Body of pancreas (tissue), 4 donors: ENCODE data around the gene ADGRB2. TPM values are rescaled to one million over a fixed set of nuclear protein-coding genes. Genes with fewer than 3 reads are reported as not detected.
"Not testable (repeated sequence)": the region's sequence is repeated elsewhere in the genome, so short reads cannot be mapped to it uniquely, and the experiment has no call there.

Experiments used
- ATAC-seq: fragments of 150-250 bp; one replicate; pipeline ENCODE4 v1.9.1; 2016
- DNase-seq, 4 donors: peaks; one replicate each; pipeline ENCODE4 v3.0.0-alpha.2; 2019
- H3K27ac ChIP-seq, 4 donors: fragments of 200-600 bp; sonication (generic); 1 replicate in 3 of 4; 2 replicates in 1 of 4; pipeline versions ENCODE4 v1.5.1 to v1.6.1; 2016 to 2019; ENCODE audit warnings: mild to moderate bottlenecking in 1 of 4, mixed read lengths in 1 of 4, moderate library complexity in 1 of 4
- H3K27me3 ChIP-seq, 2 donors: fragments of 200-600 bp; sonication (generic); one replicate each; pipeline ENCODE4 v1.6.0; 2016; ENCODE audit warnings: mild to moderate bottlenecking in 1 of 2
- H3K36me3 ChIP-seq, 2 donors: fragments of 200-600 bp; sonication (generic); replicated peaks in 1 of 2; 2 replicates each; pipeline ENCODE4 v1.5.1; 2016; ENCODE audit warnings: low read depth in 2 of 2; ENCODE audit not compliant: insufficient read depth in 1 of 2
- H3K4me1 ChIP-seq: fragments of 200-600 bp; sonication (generic); one replicate; pipeline ENCODE4 v1.6.0; 2016
- H3K4me3 ChIP-seq, 2 donors: fragments of 200-600 bp; sonication (generic); 1 replicate in 1 of 2; 2 replicates in 1 of 2; pipeline ENCODE4 v1.5.1; 2016 to 2019
- H3K9me3 ChIP-seq, 3 donors: fragments of 200-600 bp; sonication (generic); 1 replicate in 2 of 3; 2 replicates in 1 of 3; pipeline ENCODE4 v1.5.1; 2016
- POLR2A ChIP-seq, 3 donors: fragments of 450-650 bp; IDR thresholded peaks; one replicate each; pipeline ENCODE4 v1.6.1; 2016; ENCODE audit warnings: antibody characterized with exemption in 3 of 3, mild to moderate bottlenecking in 2 of 3
- WGBS, 2 donors: methylation state at CpG; one replicate each; pipeline ENCODE4 v1.1.5; 2017; 5-methylcytosine and 5-hydroxymethylcytosine counted together
- intact Hi-C: fragments of 100-400 bp; cut with DNase I; formaldehyde crosslinking; loops from one replicate; pipeline ENCODE4 v1.15.1; 2023
- total RNA-seq, 2 donors: library from RNA; depleted of rRNA; stranded (reverse); fragments of >200 nt; gene quantifications; one replicate each; pipeline ENCODE4 v1.1.0, GENCODE V29; 2016
- TF ChIP-seq, protein P1 (sequence below), 7 experiments: fragments of 450-650 bp in 4 of 7; fragments of 200-600 bp in 3 of 7; sonication (generic) in 3 of 7; IDR thresholded peaks; one replicate each; pipeline ENCODE4 v1.5.1; 2016 to 2019; ENCODE audit warnings: antibody characterized with exemption in 7 of 7

The ADGRB2 gene
- total RNA-seq, 2 donors from 2014 or later = 0.26 to 3.0 TPM

DNA sequence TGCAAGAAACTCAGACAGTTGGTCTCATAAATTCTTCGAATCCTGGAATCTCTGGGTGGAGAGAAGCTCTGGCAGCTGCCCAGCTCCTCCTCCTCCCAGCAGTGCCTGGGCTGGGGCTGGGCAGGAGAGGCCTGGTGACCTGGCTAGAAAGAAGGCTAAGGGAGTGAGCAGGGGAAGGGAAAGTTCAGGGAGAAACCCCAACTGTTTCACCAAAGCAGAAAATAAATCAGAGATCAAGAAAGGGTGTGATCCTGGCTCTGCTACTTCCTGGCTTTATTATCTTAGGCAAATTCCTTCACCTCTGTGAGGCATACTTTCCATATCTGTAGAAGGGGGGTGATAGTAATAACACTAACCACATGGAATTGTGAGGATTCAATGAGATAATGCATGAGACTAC is 51.5 kb downstream of the ADGRB2 start:
- Histone ChIP-seq H3K4me1 (peaks cover 20% of the 10 kb centered on the region), H3K9me3 (no peaks in the 10 kb centered on the region), H3K36me3 (no peaks in the 10 kb centered on the region), H3K27me3 (no peaks in the 10 kb centered on the region), H3K27ac (no peak overlapping the region), H3K4me3 (no peak overlapping the region)
- peak in 1 of 4 donors; percentile 36 for DNase-seq
- no peak for ATAC-seq
- intact Hi-C loops = loop anchor here (5.0 kb wide), 1 partner anchor 40 kb away; no protein-coding TSS in a partner anchor
- 8 to 17% methylated on average over 1 of the region's 1 CpG for WGBS, 2 donors
- no peak for TF ChIP-seq POLR2A (IDR thresholded peaks at IDR 0.05)
- TF ChIP-seq, protein P1, sequence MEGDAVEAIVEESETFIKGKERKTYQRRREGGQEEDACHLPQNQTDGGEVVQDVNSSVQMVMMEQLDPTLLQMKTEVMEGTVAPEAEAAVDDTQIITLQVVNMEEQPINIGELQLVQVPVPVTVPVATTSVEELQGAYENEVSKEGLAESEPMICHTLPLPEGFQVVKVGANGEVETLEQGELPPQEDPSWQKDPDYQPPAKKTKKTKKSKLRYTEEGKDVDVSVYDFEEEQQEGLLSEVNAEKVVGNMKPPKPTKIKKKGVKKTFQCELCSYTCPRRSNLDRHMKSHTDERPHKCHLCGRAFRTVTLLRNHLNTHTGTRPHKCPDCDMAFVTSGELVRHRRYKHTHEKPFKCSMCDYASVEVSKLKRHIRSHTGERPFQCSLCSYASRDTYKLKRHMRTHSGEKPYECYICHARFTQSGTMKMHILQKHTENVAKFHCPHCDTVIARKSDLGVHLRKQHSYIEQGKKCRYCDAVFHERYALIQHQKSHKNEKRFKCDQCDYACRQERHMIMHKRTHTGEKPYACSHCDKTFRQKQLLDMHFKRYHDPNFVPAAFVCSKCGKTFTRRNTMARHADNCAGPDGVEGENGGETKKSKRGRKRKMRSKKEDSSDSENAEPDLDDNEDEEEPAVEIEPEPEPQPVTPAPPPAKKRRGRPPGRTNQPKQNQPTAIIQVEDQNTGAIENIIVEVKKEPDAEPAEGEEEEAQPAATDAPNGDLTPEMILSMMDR (IDR thresholded peaks at IDR 0.05) = no peak

DNA sequence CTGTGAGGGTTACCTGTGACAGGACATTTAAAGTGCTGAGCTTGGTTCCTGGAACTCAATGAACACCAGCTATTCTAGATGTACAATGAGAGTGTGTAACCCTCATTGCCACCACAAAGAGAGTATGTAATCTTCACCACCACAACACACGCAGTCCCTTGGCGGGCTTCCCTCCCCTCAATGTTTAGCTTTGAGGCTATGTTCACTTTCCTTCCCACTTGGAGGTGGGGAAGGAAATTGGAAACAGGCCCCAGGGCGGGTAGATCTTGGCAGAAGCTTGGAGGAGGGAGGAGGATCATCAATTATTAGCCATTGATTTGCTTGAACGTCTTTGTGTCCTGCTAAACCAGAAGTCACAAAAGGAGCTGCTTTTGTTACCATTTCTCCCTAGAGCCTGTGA is 52.1 kb downstream of the ADGRB2 start:
- Histone ChIP-seq H3K4me1 (peaks cover 20% of the 10 kb centered on the region), H3K9me3 (no peaks in the 10 kb centered on the region), H3K4me3 (no peak overlapping the region), H3K27ac (no peak overlapping the region), H3K36me3 (no peaks in the 10 kb centered on the region), H3K27me3 (no peaks in the 10 kb centered on the region)
- no peak for DNase-seq
- ATAC-seq = no peak
- TF ChIP-seq, protein P1 (IDR thresholded peaks at IDR 0.05) = no peak
- no peak for TF ChIP-seq POLR2A (IDR thresholded peaks at IDR 0.05)
- intact Hi-C loops = loop anchor here (5.0 kb wide), 1 partner anchor 40 kb away; no protein-coding TSS in a partner anchor
- 61 to 73% methylated on average over 4 of the region's 4 CpGs for WGBS, 2 donors

DNA sequence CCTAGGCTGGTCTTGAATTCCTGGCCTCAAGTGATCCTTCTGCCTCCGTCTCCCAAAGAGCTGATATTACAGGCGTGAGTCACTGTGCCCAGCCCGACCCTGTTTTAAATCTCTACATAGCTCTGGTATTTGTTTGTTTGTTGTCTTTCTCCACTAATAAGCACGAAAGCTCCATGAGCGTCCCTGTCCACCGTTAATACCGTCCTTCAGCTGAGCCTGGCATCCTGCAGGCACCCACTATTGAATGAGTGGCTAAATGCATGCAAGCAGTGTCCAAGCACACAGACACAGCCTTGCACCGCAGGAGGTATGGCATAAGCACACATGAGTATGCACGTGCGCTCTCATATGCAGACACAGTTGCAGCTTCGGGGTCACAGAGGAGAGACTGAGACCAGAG is 55.8 kb downstream of the ADGRB2 start:
- no peaks in the 10 kb centered on the region for H3K36me3 ChIP-seq
- no peaks in the 10 kb centered on the region for H3K9me3 ChIP-seq
- H3K4me1 ChIP-seq = peaks cover 25% of the 10 kb centered on the region
- intact Hi-C loops = no loop called here
- ATAC-seq (no peak), DNase-seq (no peak)
- no peak for TF ChIP-seq POLR2A (IDR thresholded peaks at IDR 0.05)
- TF ChIP-seq, protein P1 (IDR thresholded peaks at IDR 0.05) = no peak
- 77 to 85% methylated on average over 11 of the region's 11 CpGs for WGBS, 2 donors
- no peaks in the 10 kb centered on the region for H3K27me3 ChIP-seq
- H3K27ac ChIP-seq = no peak overlapping the region
- no peak overlapping the region for H3K4me3 ChIP-seq

DNA sequence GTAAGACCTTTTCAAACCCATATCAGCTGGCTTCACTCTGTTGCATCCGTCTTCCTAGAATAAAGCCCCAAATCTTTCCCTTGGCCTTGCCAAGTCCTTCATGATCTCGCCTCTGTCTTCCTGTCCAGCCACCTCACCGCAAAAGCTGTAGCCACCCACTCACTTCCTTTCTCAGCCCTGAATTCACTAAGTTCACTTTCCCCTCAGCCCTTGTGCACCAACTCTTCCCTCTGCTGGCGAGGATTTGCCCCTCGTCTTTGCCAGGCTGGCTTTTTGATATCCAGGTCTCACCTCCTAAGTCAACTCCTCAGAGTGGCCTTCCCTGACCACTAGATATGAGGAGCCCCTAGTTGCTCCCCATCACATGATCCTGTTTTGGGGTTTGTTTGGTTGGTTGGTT is 56.4 kb downstream of the ADGRB2 start:
- Histone ChIP-seq H3K9me3 (no peaks in the 10 kb centered on the region), H3K36me3 (no peaks in the 10 kb centered on the region), H3K4me1 (peaks cover 25% of the 10 kb centered on the region), H3K27me3 (no peaks in the 10 kb centered on the region), H3K4me3 (no peak overlapping the region), H3K27ac (no peak overlapping the region)
- intact Hi-C loops = no loop called here
- DNase-seq (peak in 1 of 4 donors; percentile 23), ATAC-seq (no peak)
- 48 to 52% methylated on average over 5 of the region's 5 CpGs for WGBS, 2 donors
- TF ChIP-seq POLR2A (IDR thresholded peaks at IDR 0.05) = no peak
- TF ChIP-seq, protein P1 (IDR thresholded peaks at IDR 0.05) = no peak

DNA sequence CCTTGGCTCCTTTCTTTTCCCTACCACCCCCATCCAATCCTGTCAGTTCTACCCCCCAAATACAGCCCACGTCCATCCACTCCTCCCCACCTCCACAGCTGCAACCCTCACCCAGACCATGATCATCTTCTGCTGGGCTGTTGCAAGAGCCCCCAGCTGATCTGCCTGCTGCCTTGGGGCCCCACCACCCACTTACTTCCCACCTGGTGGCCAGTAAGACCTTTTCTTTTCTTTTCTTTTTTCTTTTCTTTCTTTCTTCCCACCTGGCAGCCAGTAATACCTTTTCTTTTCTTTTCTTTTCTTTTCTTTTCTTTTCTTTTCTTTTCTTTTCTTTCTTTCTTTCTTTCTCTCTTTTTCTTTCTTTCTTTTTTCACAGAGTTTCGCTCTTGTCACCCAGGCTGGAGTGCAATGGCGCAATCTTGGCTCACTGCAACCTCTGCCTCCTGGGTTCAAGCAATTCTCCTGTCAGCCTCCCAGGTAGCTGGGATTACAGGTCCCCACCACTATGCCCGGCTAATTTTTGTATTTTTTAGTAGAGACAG is 57.0 kb downstream of the ADGRB2 start:
- H3K27me3 ChIP-seq, intact Hi-C loops, ATAC-seq, H3K4me3 ChIP-seq, H3K9me3 ChIP-seq, H3K27ac ChIP-seq, DNase-seq, H3K36me3 ChIP-seq: not testable (repeated sequence)
- WGBS, 2 donors = 77 to 79% methylated on average over 4 of the region's 4 CpGs
- peaks cover 21% of the 10 kb centered on the region for H3K4me1 ChIP-seq
